ENCODE measurements around the gene FAM13A.
"Not testable (repeated sequence)": the region's sequence is repeated elsewhere in the genome, so short reads cannot be mapped to it uniquely, and the experiment has no call there.

The FAM13A gene

GRCh38 chr4:89000844-89001360 is 56.1 kb downstream of the FAM13A start:
- no peak for DNase-seq (ENCODE audit: low read depth in 2 of 3, low spot score in 1 of 3)

DNA sequence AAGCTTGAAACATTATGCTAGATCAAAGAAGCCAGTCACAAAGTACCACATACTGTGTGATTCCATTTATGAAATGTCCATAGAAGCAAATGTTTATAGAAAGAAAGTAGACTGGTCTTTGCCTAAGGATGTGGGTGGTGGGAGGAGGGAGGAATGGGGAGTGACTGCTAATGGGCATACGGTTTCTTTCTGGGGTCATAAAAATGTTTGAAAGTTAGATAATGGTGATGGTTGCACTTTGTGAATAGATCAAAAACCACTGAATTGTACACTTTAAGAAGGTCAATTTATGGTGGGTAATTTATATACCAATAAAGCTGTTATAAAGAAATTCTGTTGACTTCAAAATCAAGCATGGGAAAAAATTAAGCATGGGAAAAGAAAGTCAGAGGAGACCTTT is 56.6 kb downstream of the FAM13A start:
- no peak for DNase-seq (ENCODE audit: low read depth in 2 of 3, low spot score in 1 of 3)

DNA sequence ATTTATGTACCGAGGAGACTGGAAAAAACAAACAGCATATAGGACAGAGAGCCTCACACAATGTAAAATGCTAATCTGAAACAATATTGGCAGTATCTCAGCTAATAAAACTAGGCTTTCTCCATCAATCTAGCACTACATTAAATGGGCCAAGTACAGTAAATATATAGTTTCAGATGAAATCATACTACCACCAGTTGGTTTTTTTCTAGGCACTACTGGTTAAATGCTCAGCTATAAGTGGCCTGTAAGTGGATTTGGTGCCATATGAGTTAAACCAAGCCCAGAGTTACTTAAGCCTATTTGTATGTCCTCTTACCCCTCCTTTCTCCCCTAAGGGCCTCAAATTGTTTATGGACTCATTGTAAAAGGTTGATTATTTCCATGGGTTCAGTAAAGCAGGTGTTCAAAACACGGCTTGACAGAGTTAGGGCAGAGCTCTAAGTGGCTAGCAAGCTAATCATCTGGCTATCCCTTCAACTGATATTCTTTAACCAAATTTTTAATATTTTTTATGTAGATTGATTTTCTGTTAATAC is 57.5 kb downstream of the FAM13A start:
- no peak for DNase-seq (ENCODE audit: low read depth in 2 of 3, low spot score in 1 of 3)

DNA sequence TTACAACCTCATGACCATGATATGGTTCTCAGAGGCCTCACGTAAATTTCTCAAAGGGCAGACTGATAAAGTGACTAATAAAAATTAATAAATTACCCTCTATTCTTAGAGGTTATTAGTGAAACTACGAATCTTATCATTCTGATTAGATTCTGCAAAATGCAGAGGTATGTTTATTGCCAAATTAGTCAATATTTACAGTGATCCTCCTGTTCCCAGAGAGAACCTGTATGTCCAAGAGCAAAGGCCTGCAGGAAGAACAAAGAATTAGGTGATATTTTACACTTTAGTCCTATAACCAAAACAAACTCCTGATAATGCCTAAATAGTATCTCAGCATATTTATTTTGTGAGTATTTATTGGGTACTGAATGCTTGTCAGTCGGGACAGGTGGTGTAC is 58.1 kb downstream of the FAM13A start:
- DNase-seq (ENCODE audit: low read depth in 2 of 3, low spot score in 1 of 3) = no peak

GRCh38 chr4:88998001-88998400 is 59.0 kb downstream of the FAM13A start:
- DNase-seq (ENCODE audit: low read depth in 2 of 3, low spot score in 1 of 3) = no peak

DNA sequence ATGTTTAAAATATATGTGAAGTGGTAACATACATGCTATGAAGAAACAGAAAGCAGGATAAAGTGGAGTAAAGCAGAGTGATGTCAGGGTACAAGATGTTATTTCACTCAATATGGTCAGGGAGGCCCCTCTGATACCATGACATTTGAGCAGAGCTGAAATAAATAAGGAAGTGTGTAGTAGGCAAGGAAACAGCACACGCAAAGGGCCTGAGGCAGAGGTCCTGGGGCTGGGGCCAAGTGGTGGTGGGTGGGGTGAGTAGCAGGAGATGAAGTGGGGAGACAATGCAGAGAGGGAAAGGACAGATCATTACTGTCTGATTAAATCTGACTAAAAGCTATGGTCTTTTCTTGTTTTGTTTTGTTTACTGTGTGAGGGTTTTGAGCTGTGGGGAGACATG is 61.1 kb downstream of the FAM13A start:
- no peak for DNase-seq (ENCODE audit: low read depth in 2 of 3, low spot score in 1 of 3)

GRCh38 chr4:88995257-88995656 is 61.7 kb downstream of the FAM13A start:
- DNase-seq (ENCODE audit: low read depth in 2 of 3, low spot score in 1 of 3) = not testable (repeated sequence)

DNA sequence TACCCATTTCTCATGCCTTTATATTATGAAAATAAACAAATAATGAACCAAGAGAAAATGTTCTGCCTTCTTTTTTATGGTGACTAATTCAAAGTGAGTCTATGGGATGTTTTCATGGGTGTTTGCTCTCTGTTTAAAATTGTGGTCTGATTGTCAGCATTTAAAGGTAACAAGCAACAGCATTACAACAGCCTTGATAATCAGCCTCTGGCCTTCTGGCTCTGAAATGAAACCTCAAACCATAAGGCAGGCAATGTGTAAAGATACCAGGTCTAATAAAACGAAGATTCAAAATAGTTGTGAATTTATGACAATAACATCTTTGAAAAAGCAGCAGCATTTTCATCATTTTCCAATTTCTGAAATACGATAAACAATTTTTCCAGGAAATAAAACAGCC is 63.7 kb downstream of the FAM13A start:
- DNase-seq (ENCODE audit: low read depth in 2 of 3, low spot score in 1 of 3) = no peak

DNA sequence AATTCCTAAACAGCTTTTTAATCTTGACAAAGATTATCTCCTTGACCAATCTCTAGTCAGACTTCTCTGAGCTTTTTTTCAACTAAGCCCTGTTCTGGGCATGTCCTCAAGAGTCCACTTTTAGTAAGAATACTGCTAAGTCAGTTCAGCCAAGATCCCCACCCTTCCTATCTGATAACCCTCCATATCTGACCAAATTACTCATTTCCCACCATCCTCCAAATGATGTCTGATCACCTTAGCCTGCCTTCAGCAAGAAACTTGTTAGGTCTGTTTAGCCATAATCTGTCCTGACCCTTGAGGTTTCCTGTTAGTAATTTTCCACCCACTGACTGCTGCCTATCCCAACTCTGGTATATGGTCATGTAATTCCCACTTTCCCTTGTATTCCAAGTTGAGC is 65.2 kb downstream of the FAM13A start:
- no peak for DNase-seq (ENCODE audit: low read depth in 2 of 3, low spot score in 1 of 3)

GRCh38 chr4:88989990-88990389 is 67.0 kb downstream of the FAM13A start:
- no peak for DNase-seq (ENCODE audit: low read depth in 2 of 3, low spot score in 1 of 3)

- no peak for DNase-seq (ENCODE audit: low read depth in 2 of 3, low spot score in 1 of 3)
Measured at GRCh38 chr4:88985088-88985773, 71.8 kb downstream of the FAM13A start.

GRCh38 chr4:88982757-88983156 is 74.2 kb downstream of the FAM13A start:
- DNase-seq (ENCODE audit: low read depth in 2 of 3, low spot score in 1 of 3) = no peak

- no peak for DNase-seq (ENCODE audit: low read depth in 2 of 3, low spot score in 1 of 3)
Measured at GRCh38 chr4:88981993-88982392, 75.0 kb downstream of the FAM13A start.

GRCh38 chr4:88981556-88981955 is 75.4 kb downstream of the FAM13A start:
- no peak for DNase-seq (ENCODE audit: low read depth in 2 of 3, low spot score in 1 of 3)

- no peak for DNase-seq (ENCODE audit: low read depth in 2 of 3, low spot score in 1 of 3)
Measured at GRCh38 chr4:88979276-88979675, 77.7 kb downstream of the FAM13A start.

- DNase-seq (ENCODE audit: low read depth in 2 of 3, low spot score in 1 of 3) = no peak
Measured at GRCh38 chr4:88976775-88977035, 80.3 kb downstream of the FAM13A start.

DNA sequence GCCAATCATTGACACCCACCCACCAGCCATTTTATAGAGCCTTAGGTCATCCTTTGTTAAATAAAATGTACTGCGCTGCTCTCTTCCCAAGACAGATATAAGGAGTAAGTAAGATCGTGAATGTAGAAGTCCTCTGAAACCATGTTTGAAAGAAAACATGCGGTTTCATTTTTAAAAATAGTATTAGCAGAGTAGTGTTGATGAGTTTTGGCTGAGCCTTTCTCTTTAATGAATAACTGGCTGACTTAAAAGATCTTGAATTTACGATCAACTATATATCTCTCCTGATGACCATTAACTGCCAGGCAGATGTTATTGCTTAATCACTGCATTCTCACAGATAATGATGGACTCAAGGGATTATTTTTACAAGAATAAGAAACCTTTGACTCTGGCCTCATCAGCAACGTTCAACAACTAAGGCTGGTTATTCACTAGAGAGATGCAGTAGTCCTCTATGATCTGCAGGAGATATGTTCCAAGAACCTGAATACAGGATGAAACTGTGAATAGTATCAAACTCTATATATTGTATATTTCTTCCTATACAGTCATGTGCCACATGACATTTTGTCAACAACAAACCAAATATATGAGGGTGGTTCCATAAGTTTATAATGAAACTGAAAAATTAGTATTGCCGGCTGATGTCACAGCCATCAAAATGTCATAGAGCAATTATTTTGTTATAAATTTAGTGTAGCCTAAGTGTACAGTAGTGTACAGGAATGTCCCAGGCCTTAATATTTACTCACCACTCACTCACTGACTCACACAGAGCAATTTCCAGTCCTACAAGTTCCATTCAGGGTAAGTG is 80.8 kb downstream of the FAM13A start:
- no peak for DNase-seq (ENCODE audit: low read depth in 2 of 3, low spot score in 1 of 3)

DNA sequence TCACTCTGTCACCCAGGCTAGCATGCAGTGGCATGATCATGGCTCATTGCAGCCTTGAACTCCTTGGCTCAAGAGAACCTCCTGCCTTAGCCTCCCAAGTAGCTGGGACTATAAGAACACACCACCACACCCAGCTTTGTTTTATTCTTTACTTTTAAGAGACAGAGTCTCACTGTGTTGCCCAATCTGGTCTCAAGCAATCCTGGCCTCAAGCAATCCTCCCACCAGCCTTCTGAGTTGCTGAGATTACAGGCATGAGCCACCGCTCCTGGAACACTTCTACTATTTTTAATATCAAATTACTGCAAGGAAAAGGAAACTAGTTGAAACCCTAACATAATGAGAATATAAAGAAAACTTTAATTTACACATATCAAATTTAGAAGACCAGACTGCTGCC is 85.4 kb downstream of the FAM13A start:
- no peak for DNase-seq (ENCODE audit: low read depth in 2 of 3, low spot score in 1 of 3)

DNA sequence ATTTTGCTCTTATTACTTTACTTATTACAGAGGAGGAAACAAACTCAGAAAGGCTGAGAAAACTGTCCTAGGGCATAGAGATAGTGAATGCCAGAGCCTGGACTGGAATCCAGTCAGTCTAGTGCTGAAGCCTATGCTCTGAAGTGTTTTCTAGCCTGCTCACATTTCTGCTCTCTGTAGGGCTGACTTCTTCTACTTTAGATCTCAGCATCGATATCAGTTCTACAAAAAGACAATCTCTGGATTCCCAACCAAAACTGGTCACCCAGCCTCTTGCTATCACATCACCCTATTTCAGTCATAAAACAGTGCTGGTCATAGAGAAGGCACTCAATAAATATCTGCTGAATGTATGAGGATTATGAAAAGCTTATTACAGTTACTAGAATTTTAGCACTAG is 87.2 kb downstream of the FAM13A start:
- no peak for DNase-seq (ENCODE audit: low read depth in 2 of 3, low spot score in 1 of 3)

DNA sequence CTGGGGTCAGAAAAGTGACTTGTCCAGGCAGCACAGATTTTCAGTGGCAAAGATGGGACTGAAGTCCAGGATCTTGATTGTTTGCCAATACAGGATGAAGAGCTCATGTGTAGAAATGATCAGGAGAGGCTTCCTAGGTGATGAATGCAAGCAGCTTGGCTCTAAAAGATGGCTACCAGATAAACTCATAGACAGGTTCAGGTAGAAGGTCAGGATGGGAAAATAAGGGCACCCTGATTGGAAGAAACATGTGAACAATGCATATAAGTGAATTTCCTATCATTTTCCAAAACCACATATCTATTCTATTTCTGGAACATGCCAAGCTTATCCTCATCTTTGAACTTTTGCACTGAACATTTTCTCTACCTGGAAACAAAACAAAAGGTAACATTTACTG is 87.7 kb downstream of the FAM13A start:
- DNase-seq (ENCODE audit: low read depth in 2 of 3, low spot score in 1 of 3) = no peak

- no peak for DNase-seq (ENCODE audit: low read depth in 2 of 3, low spot score in 1 of 3)
Measured at GRCh38 chr4:88967883-88968331, 89.1 kb downstream of the FAM13A start.

- no peak for DNase-seq (ENCODE audit: low read depth in 2 of 3, low spot score in 1 of 3)
Measured at GRCh38 chr4:88965053-88965452, 91.9 kb downstream of the FAM13A start.

Measured in stimulated activated CD4-positive, alpha-beta T cell treated with anti-CD3 and anti-CD28 coated beads, Interleukin-12 subunit alpha, Interleukin-12 subunit beta, amount 100 ng/mL, for 48 hours (primary cell).